GM21737 (cell line): ENCODE results near the gene CYP20A1.
"Not testable (repeated sequence)": the region's sequence is repeated elsewhere in the genome, so short reads cannot be mapped to it uniquely, and the experiment has no call there.

Experiments used
- ATAC-seq: cut with Tn5 transposase; IDR thresholded peaks from one replicate; pipeline ENCODE4 v1.9.1; 2021; ENCODE audit warnings: mild to moderate bottlenecking, moderate library complexity; ENCODE audit not compliant: unreplicated experiment

Gene CYP20A1

GRCh38 chr2:203238704-203239526, at the start of gene CYP20A1:
TSS of gene CYP20A1 (plus strand) at chr2:203239018. CDS start at chr2:203239063, 45 bp downstream.
- ATAC-seq = peak; percentile 87

GRCh38 chr2:203190547-203190946, 48.3 kb upstream of the CYP20A1 start:
- ATAC-seq = not testable (repeated sequence)

GRCh38 chr2:203191026-203191425, 47.8 kb upstream of the CYP20A1 start:
- ATAC-seq = not testable (repeated sequence)

GRCh38 chr2:203191961-203192360, 46.9 kb upstream of the CYP20A1 start:
- ATAC-seq = no peak

- no peak for ATAC-seq
Measured at GRCh38 chr2:203195331-203196036, 43.3 kb upstream of the CYP20A1 start.

- ATAC-seq = no peak
Measured at GRCh38 chr2:203200866-203201265, 38.0 kb upstream of the CYP20A1 start.

DNA sequence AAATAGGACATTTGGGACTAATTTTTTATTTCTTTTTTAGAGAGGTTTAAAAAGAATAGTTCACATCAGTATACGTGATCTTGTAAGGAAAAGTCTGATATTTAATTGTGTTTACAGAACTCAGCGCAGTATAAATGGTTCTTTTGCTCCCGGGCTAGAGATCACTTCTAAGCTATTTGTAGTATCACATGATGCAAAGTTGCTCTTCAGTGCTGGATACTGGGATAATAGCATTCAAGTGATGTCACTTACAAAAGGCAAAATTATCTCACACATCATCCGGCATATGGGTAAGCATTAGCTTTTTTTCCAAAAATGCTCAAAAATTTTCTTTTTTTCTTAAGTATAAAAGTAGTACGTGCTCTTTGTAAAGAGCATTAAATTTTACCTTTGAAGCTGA, 37.4 kb upstream of the CYP20A1 start:
- ATAC-seq = no peak

DNA sequence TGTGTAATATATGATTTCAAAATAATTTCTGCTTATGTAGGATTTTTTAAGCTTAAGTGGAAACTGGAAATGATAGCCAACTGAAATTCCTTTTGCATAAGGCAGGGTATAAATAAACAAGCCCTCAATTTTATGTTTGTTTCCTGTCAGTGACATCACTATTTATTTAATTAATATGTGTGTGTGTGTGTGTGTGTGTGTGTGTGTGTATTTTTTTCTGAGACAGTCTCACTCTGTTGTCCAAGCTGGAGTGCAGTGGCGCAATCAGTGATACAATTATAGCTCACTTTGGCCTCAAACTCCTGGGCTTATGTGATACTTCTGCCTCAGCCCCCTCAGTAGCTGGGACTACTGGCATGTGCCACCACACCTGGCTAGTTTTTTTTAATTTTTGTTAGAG, 29.3 kb upstream of the CYP20A1 start:
- ATAC-seq = no peak

DNA sequence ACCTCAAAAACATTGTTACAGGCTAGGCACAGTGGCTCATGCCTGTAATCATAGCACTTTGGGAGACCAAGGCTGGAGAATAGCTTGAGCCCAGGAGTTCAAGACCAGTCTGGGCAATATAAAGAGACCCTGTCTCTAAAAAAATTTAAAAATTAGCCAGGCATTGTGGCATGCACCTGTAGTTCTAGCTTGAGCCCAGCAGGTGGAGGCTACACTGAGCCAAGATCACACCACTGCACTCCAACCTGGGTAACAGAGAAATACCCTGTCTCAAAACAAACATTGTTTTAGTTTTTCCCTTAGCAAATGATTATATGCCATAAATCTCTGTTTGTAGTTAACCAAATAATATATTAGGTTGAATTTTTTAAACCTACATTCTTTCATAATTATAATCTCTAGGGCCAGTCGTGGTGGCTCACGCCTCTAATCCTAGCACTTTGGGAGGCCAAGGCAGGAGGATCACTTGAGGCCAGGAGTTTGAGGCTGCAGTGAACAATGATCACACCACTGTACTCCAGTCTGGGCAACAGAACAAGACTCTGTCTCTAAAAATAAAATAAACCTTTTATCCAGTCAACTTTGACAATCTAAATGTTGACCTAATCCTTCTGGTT, 13.3 kb upstream of the CYP20A1 start:
- ATAC-seq = no peak

GRCh38 chr2:203229674-203230073, 9.1 kb upstream of the CYP20A1 start:
- not testable (repeated sequence) for ATAC-seq

- ATAC-seq = no peak
Measured at GRCh38 chr2:203237346-203238238, 1.2 kb upstream of the CYP20A1 start.

GRCh38 chr2:203238292-203238703, 520 bp upstream of the CYP20A1 start:
- no peak for ATAC-seq

DNA sequence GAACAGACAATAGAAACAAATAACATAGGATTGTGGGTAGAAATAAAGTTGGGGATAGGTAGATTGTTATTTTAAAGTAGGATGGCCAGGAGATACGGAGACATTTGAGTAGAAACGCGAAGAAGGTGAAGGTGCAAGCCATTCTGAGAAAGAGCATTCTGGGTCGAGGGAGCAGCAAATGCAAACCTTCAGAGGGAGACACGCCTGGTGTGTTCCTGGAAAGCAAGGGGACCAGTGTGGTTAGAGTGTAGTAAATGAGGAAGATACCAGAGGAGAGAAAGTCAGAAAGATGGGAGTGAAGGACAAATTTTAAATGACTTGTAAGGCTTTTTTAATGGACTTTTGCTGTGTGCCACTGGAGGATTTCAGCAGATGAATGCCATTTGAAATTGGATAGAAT, 1.7 kb downstream of the CYP20A1 start:
- ATAC-seq = no peak

GRCh38 chr2:203242518-203242917, 3.7 kb downstream of the CYP20A1 start:
- no peak for ATAC-seq

GRCh38 chr2:203246646-203247045, 7.8 kb downstream of the CYP20A1 start:
- ATAC-seq = no peak

- no peak for ATAC-seq
Measured at GRCh38 chr2:203252818-203253217, 14.0 kb downstream of the CYP20A1 start.

GRCh38 chr2:203253422-203254095, 14.7 kb downstream of the CYP20A1 start:
- not testable (repeated sequence) for ATAC-seq

DNA sequence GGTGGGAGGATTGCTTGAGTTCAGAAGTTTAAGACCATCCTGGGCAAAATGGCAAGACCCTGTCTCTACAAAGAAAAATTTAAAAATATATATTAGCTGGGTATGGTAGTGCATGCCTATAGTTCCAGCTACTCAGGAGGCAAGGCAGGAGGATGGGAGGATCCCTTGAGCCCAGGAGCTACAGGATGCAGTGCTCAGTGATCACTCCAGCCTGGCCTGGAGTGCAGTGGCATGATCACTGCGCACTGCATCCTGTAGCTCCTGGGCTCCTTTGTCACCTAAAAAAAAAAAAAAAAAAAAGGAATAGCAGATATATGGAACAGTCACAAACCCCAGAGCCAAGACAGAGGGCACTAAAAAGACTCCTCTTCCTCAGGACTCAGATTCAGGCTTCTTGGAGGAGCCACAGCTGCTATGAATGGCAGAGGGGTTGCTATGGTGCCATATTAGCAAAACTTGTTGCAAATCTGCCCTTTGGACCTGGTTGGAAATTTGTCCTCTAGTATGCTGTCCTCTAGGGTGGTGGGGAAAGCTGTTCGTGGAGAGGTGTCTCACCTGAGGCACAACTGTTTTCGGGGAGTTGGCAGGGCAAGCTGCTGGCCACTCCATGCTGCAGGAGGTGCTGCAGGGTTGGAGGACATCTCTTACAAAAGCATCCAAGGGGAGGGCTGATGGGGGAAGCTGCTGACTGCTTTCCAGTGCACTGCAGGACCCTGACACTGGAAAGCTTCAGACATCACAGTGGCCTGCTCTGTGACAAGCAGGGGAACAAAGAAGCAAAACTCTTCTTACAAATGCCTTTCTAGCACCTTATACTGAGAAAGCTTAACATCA, 22.7 kb downstream of the CYP20A1 start:
- ATAC-seq = no peak

GRCh38 chr2:203279288-203279687, 40.5 kb downstream of the CYP20A1 start:
- ATAC-seq = no peak
